HCT116 (cell line): ENCODE results near the gene CASQ1. TPM values are rescaled to one million over a fixed set of nuclear protein-coding genes. Genes with fewer than 3 reads are reported as not detected.

Source experiments
- ATAC-seq: fragments of 200-7000 bp; cut with Tn5 transposase; 2 replicates; pipeline ENCODE4 v1.9.1; 2020; ENCODE audit warnings: mild to moderate bottlenecking, moderate library complexity
- BruUV-seq: library from RNA; stranded (reverse); fragments of 400-500 nt; replicated peaks from 2 replicates; lab custom pipeline; 2021; lab: Mats Ljungman, UMichigan
- CTCF ChIA-PET: fragments of 300-600 bp; sonication (Branson Sonifier 250); formaldehyde crosslinking; loops from one replicate; lab custom pipeline; 2021; ENCODE audit warnings: antibody characterized with exemption; lab: Charles Lee
- POLR2A ChIA-PET: fragments of 300-600, 350-600 bp; sonication (Branson Sonifier 250); formaldehyde crosslinking; loops from one replicate; lab custom pipeline; 2021; ENCODE audit warnings: antibody characterized with exemption; lab: Charles Lee
- RAD21 ChIA-PET, 2 experiments: fragments of 300-600 bp; sonication (Branson Sonifier 250); formaldehyde crosslinking; loops; one replicate each; lab custom pipeline; 2023; ENCODE audit warnings: low total read pairs in 2 of 2; ENCODE audit not compliant: uncharacterized antibody in 2 of 2, unreplicated experiment in 2 of 2, low non-redundant PET in 1 of 2; lab: Charles Lee
- DNase-seq: peaks from one replicate; pipeline ENCODE4 v3.0.0-alpha.2; 2010; ENCODE audit warnings: low read depth, low spot score
- H2AFZ ChIP-seq: fragments of 200-600 bp; shearing (Covaris generic), sonication (generic); 2 replicates; pipeline ENCODE4 v1.6.1; 2017; ENCODE audit warnings: low read depth, mixed run types, mixed read lengths, antibody characterized with exemption, low read length; ENCODE audit not compliant: poor library complexity, severe bottlenecking
- H3K27ac ChIP-seq: 2 replicates; pipeline ENCODE4 v1.5.1; 2012; ENCODE audit warnings: low read depth, low read length
- H3K27me3 ChIP-seq: fragments of 200-600 bp; sonication (generic); 2 replicates; pipeline ENCODE4 v1.6.1; 2016; ENCODE audit warnings: mixed run types, low read length, mixed read lengths; ENCODE audit not compliant: insufficient read depth
- H3K36me3 ChIP-seq, 2 experiments: fragments of 200-500 bp in 1 of 2; fragments of 200-600 bp in 1 of 2; sonication (Bioruptor generic) in 1 of 2; sonication (generic) in 1 of 2; 2 replicates each; pipeline versions ENCODE4 v1.5.1 to v1.6.1; 2014 to 2016; ENCODE audit warnings: low read length in 2 of 2, inconsistent platforms in 1 of 2, mixed read lengths in 1 of 2, mixed run types in 1 of 2; ENCODE audit not compliant: insufficient read depth in 2 of 2, control insufficient read depth in 1 of 2
- H3K4me1 ChIP-seq, 2 experiments: fragments of 200-600 bp in 1 of 2; sonication (generic) in 1 of 2; 2 replicates each; pipeline versions ENCODE4 v1.5.1 to v1.6.1; 2012 to 2017; ENCODE audit warnings: low read length in 2 of 2, inconsistent platforms in 1 of 2, mild to moderate bottlenecking in 1 of 2, mixed read lengths in 1 of 2, mixed run types in 1 of 2, moderate library complexity in 1 of 2; ENCODE audit not compliant: insufficient read depth in 2 of 2, control insufficient read depth in 1 of 2
- H3K4me2 ChIP-seq: fragments of 200-600 bp; sonication (generic); 2 replicates; pipeline ENCODE4 v1.6.1; 2017; ENCODE audit warnings: mixed run types, low read length, mixed read lengths
- H3K4me3 ChIP-seq, 2 experiments: fragments of 200-600 bp in 1 of 2; sonication (generic) in 1 of 2; replicated peaks in 1 of 2; 2 replicates each; pipeline ENCODE4 v1.5.1; 2011 to 2016; ENCODE audit warnings: low read length in 2 of 2, control low read depth in 1 of 2, low read depth in 1 of 2, mild to moderate bottlenecking in 1 of 2, mixed read lengths in 1 of 2, mixed run types in 1 of 2
- H3K79me2 ChIP-seq: fragments of 200-600 bp; sonication (generic); 2 replicates; pipeline ENCODE4 v1.6.1; 2017; ENCODE audit warnings: mild to moderate bottlenecking, mixed run types, low read length, moderate library complexity, mixed read lengths; ENCODE audit not compliant: insufficient read depth
- H3K9ac ChIP-seq: fragments of 200-600 bp; sonication (generic); 2 replicates; pipeline ENCODE4 v1.6.1; 2016; ENCODE audit warnings: low read length, mixed read lengths
- H3K9me2 ChIP-seq: fragments of 200-600 bp; sonication (generic), shearing (Covaris generic); 2 replicates; pipeline ENCODE4 v1.6.1; 2017; ENCODE audit warnings: mixed run types, mild to moderate bottlenecking, moderate library complexity; ENCODE audit not compliant: insufficient read depth
- H3K9me3 ChIP-seq, 2 experiments: fragments of 200-500 bp in 1 of 2; fragments of 200-600 bp in 1 of 2; sonication (Bioruptor generic) in 1 of 2; sonication (generic) in 1 of 2; 2 replicates each; pipeline ENCODE4 v1.6.1; 2014 to 2017; ENCODE audit warnings: low read length in 2 of 2, mixed read lengths in 2 of 2, inconsistent platforms in 1 of 2, low read depth in 1 of 2, mild to moderate bottlenecking in 1 of 2, mixed run types in 1 of 2, moderate library complexity in 1 of 2; ENCODE audit not compliant: control insufficient read depth in 1 of 2, insufficient read depth in 1 of 2
- H4K20me1 ChIP-seq: fragments of 200-600 bp; sonication (generic), shearing (Covaris generic); 2 replicates; pipeline ENCODE4 v1.6.1; 2017; ENCODE audit warnings: mixed run types, mild to moderate bottlenecking, moderate library complexity; ENCODE audit not compliant: insufficient read depth
- CBX3 ChIP-seq: IDR thresholded peaks from 2 replicates; pipeline ENCODE4 v1.6.1; 2012; ENCODE audit warnings: low read depth
- CEBPB ChIP-seq: IDR thresholded peaks from 2 replicates; pipeline ENCODE4 v1.6.1; 2012; ENCODE audit warnings: low read depth
- ELF1 ChIP-seq: IDR thresholded peaks from 2 replicates; pipeline ENCODE4 v1.6.1; 2012; ENCODE audit warnings: low read depth, borderline replicate concordance
- EZH2 ChIP-seq: fragments of 200-600 bp; sonication (generic); IDR thresholded peaks from 2 replicates; pipeline ENCODE4 v1.6.1; 2017; ENCODE audit warnings: antibody characterized with exemption, mixed run types
- POLR2A ChIP-seq: IDR thresholded peaks from 2 replicates; pipeline ENCODE4 v1.7.0; 2011; ENCODE audit warnings: borderline replicate concordance; ENCODE audit not compliant: insufficient read depth, insufficient read length; ENCODE audit errors: extremely low read depth
- TCF7L2 ChIP-seq: IDR thresholded peaks from 2 replicates; pipeline ENCODE4 v1.7.0; 2011; ENCODE audit warnings: borderline replicate concordance, inconsistent platforms; ENCODE audit not compliant: insufficient read depth, insufficient read length; ENCODE audit errors: extremely low read depth
- intact Hi-C: fragments of 100-400 bp; cut with micrococcal nuclease; formaldehyde crosslinking; loops from 2 replicates; pipeline ENCODE4 v1.10.0; 2022
- total RNA-seq: library from RNA; stranded (reverse); gene quantifications from one replicate; pipeline ENCODE4 v1.2.1, GENCODE V29; 2021; ENCODE audit not compliant: unreplicated experiment
- TF ChIP-seq, protein P1 (sequence below): IDR thresholded peaks from 2 replicates; pipeline ENCODE4 v1.6.1; 2012
- TF ChIP-seq, protein P2 (sequence below), 3 experiments: fragments of 200-600 bp in 1 of 3; sonication (generic) in 1 of 3; IDR thresholded peaks in 2 of 3; conservative IDR thresholded peaks in 1 of 3; 2 replicates each; pipeline ENCODE4 v1.5.1; 2012 to 2017; ENCODE audit warnings: low read depth in 2 of 3, low read length in 2 of 3, antibody characterized with exemption in 1 of 3, borderline replicate concordance in 1 of 3, control low read depth in 1 of 3, mild to moderate bottlenecking in 1 of 3, mixed read lengths in 1 of 3, mixed run types in 1 of 3, moderate library complexity in 1 of 3; ENCODE audit not compliant: insufficient read depth in 1 of 3

Gene CASQ1
- total RNA-seq, 1 experiment from 2014 or later = not detected

DNA sequence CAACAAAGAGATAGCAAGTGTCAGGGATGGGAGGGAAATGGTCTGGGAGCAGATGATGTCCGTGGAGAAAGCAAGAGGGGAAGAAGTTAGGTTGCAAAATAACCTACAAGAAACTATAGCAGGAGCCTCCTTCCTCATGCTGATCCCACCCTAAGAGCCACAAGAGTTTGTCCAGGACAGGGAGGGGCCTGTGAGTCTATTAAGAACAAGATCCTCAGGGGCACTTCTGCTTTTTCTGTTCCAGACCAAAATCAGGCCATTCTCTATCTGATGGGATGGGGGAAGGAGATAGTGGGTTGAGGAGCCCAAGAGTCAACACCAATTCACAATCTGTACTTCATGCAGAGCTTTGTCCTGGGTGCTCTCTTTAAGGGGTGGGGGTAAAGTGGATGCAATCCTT lies 46.7 kb upstream of the CASQ1 start:
- Histone ChIP-seq H3K36me3 (no peaks in the 10 kb centered on the region), H3K79me2 (no peaks in the 10 kb centered on the region), H3K4me2 (no peak overlapping the region), H3K9ac (no peak overlapping the region), H3K27ac (no peak overlapping the region), H4K20me1 (no peaks in the 10 kb centered on the region), H3K9me2 (no peaks in the 10 kb centered on the region), H3K9me3 (no peaks in the 10 kb centered on the region), H2AFZ (no peak overlapping the region), H3K4me3 (no peak overlapping the region), H3K4me1 (no peaks in the 10 kb centered on the region), H3K27me3 (no peaks in the 10 kb centered on the region)
- RAD21 ChIA-PET = no interaction called here
- CTCF ChIA-PET = no interaction called here
- TF ChIP-seq, protein P1, sequence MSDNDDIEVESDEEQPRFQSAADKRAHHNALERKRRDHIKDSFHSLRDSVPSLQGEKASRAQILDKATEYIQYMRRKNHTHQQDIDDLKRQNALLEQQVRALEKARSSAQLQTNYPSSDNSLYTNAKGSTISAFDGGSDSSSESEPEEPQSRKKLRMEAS = no peak
- no peak for TF ChIP-seq TCF7L2
- TF ChIP-seq CBX3 = no peak
- TF ChIP-seq ELF1 = no peak
- TF ChIP-seq, protein P2, sequence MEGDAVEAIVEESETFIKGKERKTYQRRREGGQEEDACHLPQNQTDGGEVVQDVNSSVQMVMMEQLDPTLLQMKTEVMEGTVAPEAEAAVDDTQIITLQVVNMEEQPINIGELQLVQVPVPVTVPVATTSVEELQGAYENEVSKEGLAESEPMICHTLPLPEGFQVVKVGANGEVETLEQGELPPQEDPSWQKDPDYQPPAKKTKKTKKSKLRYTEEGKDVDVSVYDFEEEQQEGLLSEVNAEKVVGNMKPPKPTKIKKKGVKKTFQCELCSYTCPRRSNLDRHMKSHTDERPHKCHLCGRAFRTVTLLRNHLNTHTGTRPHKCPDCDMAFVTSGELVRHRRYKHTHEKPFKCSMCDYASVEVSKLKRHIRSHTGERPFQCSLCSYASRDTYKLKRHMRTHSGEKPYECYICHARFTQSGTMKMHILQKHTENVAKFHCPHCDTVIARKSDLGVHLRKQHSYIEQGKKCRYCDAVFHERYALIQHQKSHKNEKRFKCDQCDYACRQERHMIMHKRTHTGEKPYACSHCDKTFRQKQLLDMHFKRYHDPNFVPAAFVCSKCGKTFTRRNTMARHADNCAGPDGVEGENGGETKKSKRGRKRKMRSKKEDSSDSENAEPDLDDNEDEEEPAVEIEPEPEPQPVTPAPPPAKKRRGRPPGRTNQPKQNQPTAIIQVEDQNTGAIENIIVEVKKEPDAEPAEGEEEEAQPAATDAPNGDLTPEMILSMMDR (IDR thresholded peaks at IDR 0.05 in 2 of 3, conservative IDR thresholded peaks at IDR 0.05 in 1 of 3; ENCODE audit: borderline replicate concordance in 1 of 3, insufficient read depth in 1 of 3, low read depth in 2 of 3, low read length in 2 of 3) = no peak
- no peak for TF ChIP-seq EZH2
- TF ChIP-seq CEBPB = no peak
- no peak for TF ChIP-seq POLR2A
- POLR2A ChIA-PET = no interaction called here
- no TSS peak for BruUV-seq
- intact Hi-C loops = no loop called here
- DNase-seq (no peak), ATAC-seq (no peak)

DNA sequence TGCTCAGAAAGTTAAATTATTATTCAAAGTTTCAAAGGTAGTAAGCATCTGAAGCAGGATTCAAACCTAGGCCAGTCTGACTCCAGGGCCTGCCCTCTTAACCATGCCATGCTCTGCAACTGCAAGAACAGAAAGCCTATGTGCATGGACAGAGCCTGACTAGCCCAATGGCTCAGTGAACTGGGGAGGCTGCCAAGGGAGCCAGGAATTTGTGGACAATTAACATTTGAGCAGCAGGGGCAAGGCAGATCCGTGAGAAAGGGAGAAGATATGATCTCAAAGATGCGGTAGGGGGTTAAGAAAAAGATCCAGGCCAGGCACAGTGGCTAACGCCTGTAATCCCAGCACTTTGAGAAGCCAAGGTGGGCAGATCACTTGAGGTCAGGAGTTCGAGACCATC lies 45.5 kb upstream of the CASQ1 start:
- Histone ChIP-seq H3K36me3 (no peaks in the 10 kb centered on the region), H2AFZ (no peak overlapping the region), H3K4me2 (no peak overlapping the region), H3K27ac (no peak overlapping the region), H3K9me2 (no peaks in the 10 kb centered on the region), H3K4me1 (no peaks in the 10 kb centered on the region), H3K9me3 (no peaks in the 10 kb centered on the region), H3K79me2 (no peaks in the 10 kb centered on the region), H3K27me3 (no peaks in the 10 kb centered on the region), H4K20me1 (no peaks in the 10 kb centered on the region), H3K9ac (no peak overlapping the region), H3K4me3 (no peak overlapping the region)
- no TSS peak for BruUV-seq
- ChIA-PET CTCF (no interaction called here), POLR2A (no interaction called here), RAD21 (no interaction called here)
- TF ChIP-seq CBX3 = no peak
- ATAC-seq = no peak
- no peak for DNase-seq
- intact Hi-C loops = no loop called here
